Measurements from ENCODE around the gene BCAS3.
"Not testable (repeated sequence)": the region's sequence is repeated elsewhere in the genome, so short reads cannot be mapped to it uniquely, and the experiment has no call there.

Gene BCAS3

GRCh38 chr17:60802377-60802776 lies 124.7 kb downstream of the BCAS3 start:
- DNase-seq, result no peak

- DNase-seq, result no peak
Measured at GRCh38 chr17:60803059-60803458, 125.4 kb downstream of the BCAS3 start.

GRCh38 chr17:60804831-60805230 lies 127.2 kb downstream of the BCAS3 start:
- no peak for DNase-seq

GRCh38 chr17:60809421-60809820 lies 131.8 kb downstream of the BCAS3 start:
- no peak for DNase-seq

GRCh38 chr17:60814941-60815340 lies 137.3 kb downstream of the BCAS3 start:
- DNase-seq, result not testable (repeated sequence)

GRCh38 chr17:60817192-60817591 lies 139.5 kb downstream of the BCAS3 start:
- DNase-seq, result peak; percentile 87

GRCh38 chr17:60819447-60820130 lies 141.9 kb downstream of the BCAS3 start:
- no peak for DNase-seq

- DNase-seq, result no peak
Measured at GRCh38 chr17:60823515-60823914, 145.9 kb downstream of the BCAS3 start.

- no peak for DNase-seq
Measured at GRCh38 chr17:60825351-60825750, 147.7 kb downstream of the BCAS3 start.

GRCh38 chr17:60827943-60828342 lies 150.3 kb downstream of the BCAS3 start:
- DNase-seq, result no peak

- peak; percentile 6 for DNase-seq
Measured at GRCh38 chr17:60832151-60832585, 154.5 kb downstream of the BCAS3 start.

- no peak for DNase-seq
Measured at GRCh38 chr17:60832631-60833030, 155.0 kb downstream of the BCAS3 start.

GRCh38 chr17:60840456-60840855 lies 162.8 kb downstream of the BCAS3 start:
- no peak for DNase-seq

- DNase-seq, result no peak
Measured at GRCh38 chr17:60845012-60845411, 167.4 kb downstream of the BCAS3 start.

- DNase-seq, result no peak
Measured at GRCh38 chr17:60846175-60846574, 168.5 kb downstream of the BCAS3 start.

- DNase-seq, result no peak
Measured at GRCh38 chr17:60851181-60851580, 173.5 kb downstream of the BCAS3 start.

- DNase-seq, result no peak
Measured at GRCh38 chr17:60857556-60858080, 180.0 kb downstream of the BCAS3 start.

GRCh38 chr17:60862482-60862881 lies 184.8 kb downstream of the BCAS3 start:
- no peak for DNase-seq

GRCh38 chr17:60863892-60864707 lies 186.4 kb downstream of the BCAS3 start:
- DNase-seq, result peak; percentile 46

GRCh38 chr17:60864708-60865005 lies 187.0 kb downstream of the BCAS3 start:
- DNase-seq, result no peak

- no peak for DNase-seq
Measured at GRCh38 chr17:60874772-60875171, 197.1 kb downstream of the BCAS3 start.

- DNase-seq, result not testable (repeated sequence)
Measured at GRCh38 chr17:60886731-60887613, 209.3 kb downstream of the BCAS3 start.

- no peak for DNase-seq
Measured at GRCh38 chr17:60887614-60888028, 210.0 kb downstream of the BCAS3 start.

All from fibroblast of skin of right biceps (primary cell).